Keratinocyte (primary cell): ENCODE results near the gene TCERG1L. TPM values are rescaled to one million over a fixed set of nuclear protein-coding genes. Genes with fewer than 3 reads are reported as not detected.

Source experiments
- DNase-seq: peaks from one replicate; pipeline ENCODE4 v3.0.0-alpha.2; 2011; ENCODE audit warnings: low read depth, missing footprints, low spot score
- FAIRE-seq: peaks from 2 replicates; lab custom pipeline; 2011; peaks lifted over from hg19 to GRCh38; lab: Jason Lieb, UNC
- H2AFZ ChIP-seq: 2 replicates; pipeline ENCODE4 v1.6.0; 2012; ENCODE audit warnings: low read length, control low read depth, inconsistent platforms; ENCODE audit not compliant: control insufficient read depth
- H3K27ac ChIP-seq: 2 replicates; pipeline ENCODE4 v1.5.1; 2011; ENCODE audit warnings: low read length; ENCODE audit not compliant: control insufficient read depth, insufficient read depth
- H3K27me3 ChIP-seq: 3 replicates; pipeline ENCODE4 v1.6.0; 2011; ENCODE audit warnings: low read length; ENCODE audit not compliant: control insufficient read depth, insufficient read depth; ENCODE audit errors: extremely low read depth
- H3K36me3 ChIP-seq, 2 experiments: 2 replicates in 1 of 2; 3 replicates in 1 of 2; pipeline ENCODE4 v1.5.1; 2011; ENCODE audit warnings: low read length in 2 of 2, mild to moderate bottlenecking in 1 of 2; ENCODE audit not compliant: control insufficient read depth in 2 of 2, insufficient read depth in 2 of 2; ENCODE audit errors: extremely low read depth in 1 of 2
- H3K4me1 ChIP-seq: 3 replicates; pipeline ENCODE4 v1.5.1; 2011; ENCODE audit warnings: low read length; ENCODE audit not compliant: control insufficient read depth, insufficient read depth; ENCODE audit errors: extremely low read depth
- H3K4me2 ChIP-seq: 3 replicates; pipeline ENCODE4 v1.6.0; 2011; ENCODE audit warnings: low read depth, low read length; ENCODE audit not compliant: control insufficient read depth, insufficient read depth; ENCODE audit errors: extremely low read depth
- H3K4me3 ChIP-seq, 3 experiments: fragments of 200-600 bp in 1 of 3; sonication (generic) in 1 of 3; 2 replicates in 2 of 3; 3 replicates in 1 of 3; pipeline ENCODE4 v1.5.1; 2011 to 2016; ENCODE audit warnings: low read length in 3 of 3, mild to moderate bottlenecking in 3 of 3, control low read depth in 2 of 3, inconsistent platforms in 1 of 3, low read depth in 1 of 3, mixed read lengths in 1 of 3, mixed run types in 1 of 3, moderate library complexity in 1 of 3; ENCODE audit not compliant: control insufficient read depth in 2 of 3, insufficient read depth in 2 of 3; ENCODE audit errors: extremely low read depth in 1 of 3
- H3K79me2 ChIP-seq: 2 replicates; pipeline ENCODE4 v1.6.0; 2012; ENCODE audit warnings: low read length; ENCODE audit not compliant: control insufficient read depth, insufficient read depth
- H3K9ac ChIP-seq: 3 replicates; pipeline ENCODE4 v1.6.0; 2011; ENCODE audit warnings: low read length; ENCODE audit not compliant: control insufficient read depth, insufficient read depth; ENCODE audit errors: extremely low read depth
- H3K9me1 ChIP-seq: 3 replicates; pipeline ENCODE4 v1.6.0; 2011; ENCODE audit warnings: low read length; ENCODE audit not compliant: control insufficient read depth, insufficient read depth; ENCODE audit errors: extremely low read depth
- H3K9me3 ChIP-seq: 2 replicates; pipeline ENCODE4 v1.5.1; 2012; ENCODE audit warnings: low read depth, low read length; ENCODE audit not compliant: control insufficient read depth
- H4K20me1 ChIP-seq: 3 replicates; pipeline ENCODE4 v1.6.0; 2011; ENCODE audit warnings: low read length; ENCODE audit not compliant: control insufficient read depth, insufficient read depth; ENCODE audit errors: extremely low read depth
- EZH2 ChIP-seq: IDR thresholded peaks from one replicate; pipeline ENCODE4 v1.6.1; 2012; ENCODE audit warnings: inconsistent platforms, mild to moderate bottlenecking, low read length, moderate library complexity
- dilution Hi-C: fragments of 300-500 bp; cut with MboI; formaldehyde crosslinking; loops from one replicate; pipeline ENCODE4 v1.7.0; 2020; ENCODE audit warnings: low sequenced_read_pairs; ENCODE audit not compliant: extremely low pct_ligation_motif_present
- polyA plus RNA-seq, 5 experiments: library from polyadenylated mRNA; depleted of rRNA in 3 of 5; stranded (reverse) in 3 of 5; stranded (forward) in 1 of 5; unstranded in 1 of 5; fragments of >200 nt; gene quantifications; 1 replicate in 1 of 5; 2 replicates in 3 of 5; 3 replicates in 1 of 5; pipeline versions ENCODE4 v1.2.1 to v1.2.3, GENCODE V29; 2011 to 2012; ENCODE audit warnings: missing spikeins in 2 of 5, low read depth in 1 of 5, low replicate concordance in 1 of 5
- TF ChIP-seq, protein P1 (sequence below), 3 experiments: IDR thresholded peaks in 1 of 3; conservative IDR thresholded peaks in 1 of 3; optimal IDR thresholded peaks in 1 of 3; 2 replicates in 2 of 3; 3 replicates in 1 of 3; pipeline versions ENCODE3 to v1.5.1; 2011; ENCODE audit warnings: low read length in 3 of 3, mild to moderate bottlenecking in 3 of 3, moderate library complexity in 2 of 3, control low read depth in 1 of 3, inconsistent platforms in 1 of 3; ENCODE audit not compliant: insufficient read depth in 2 of 3; ENCODE audit errors: extremely low read depth in 1 of 3

Gene TCERG1L
- polyA plus RNA-seq, 1 donor (not counting 4 experiments of a cell fraction or from before 2014, with no cell fraction given): not detected

DNA sequence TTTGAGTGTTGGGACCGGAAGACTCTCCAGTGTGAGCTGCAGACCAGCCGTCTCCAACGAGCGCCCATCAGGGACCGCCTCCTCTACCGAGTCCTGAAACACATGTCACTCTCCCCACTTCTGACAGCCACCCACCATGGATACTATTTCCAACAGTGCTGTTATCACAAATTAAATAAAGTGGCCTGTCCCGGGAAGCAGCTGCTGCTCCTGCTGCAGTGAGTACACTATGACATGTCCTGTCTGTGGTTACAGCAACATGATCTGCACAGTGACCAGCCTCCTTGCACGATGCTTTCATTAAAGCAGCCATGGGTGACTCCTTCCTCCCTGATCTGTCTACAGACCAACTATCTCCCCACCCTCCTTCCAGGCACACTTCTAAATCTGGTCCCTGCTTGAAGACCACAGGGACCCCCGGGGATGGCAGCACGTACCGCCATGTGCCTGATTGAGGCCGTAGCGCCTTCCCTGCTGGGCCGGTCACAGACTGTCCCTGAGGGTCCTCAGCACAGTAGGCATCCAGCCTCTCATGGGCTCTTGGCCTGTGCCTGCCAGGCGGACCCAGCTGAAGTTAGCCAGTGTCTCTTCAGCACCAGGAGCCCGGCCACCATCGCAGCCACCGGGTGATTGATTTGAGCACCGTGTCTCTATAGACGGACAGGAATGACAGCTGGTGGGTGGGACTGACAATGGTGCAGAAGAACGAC, 58.8 kb downstream of the TCERG1L start:
- H3K4me1 ChIP-seq: no peaks in the 10 kb centered on the region
- H3K27ac ChIP-seq: no peak overlapping the region
- H3K9me3 ChIP-seq: peaks cover 16% of the 10 kb centered on the region
- H3K36me3 ChIP-seq: no peaks in the 10 kb centered on the region
- FAIRE-seq (no peak), DNase-seq (no peak)
- H3K27me3 ChIP-seq: no peaks in the 10 kb centered on the region
- H3K4me2 ChIP-seq: no peak overlapping the region
- H3K79me2 ChIP-seq: no peaks in the 10 kb centered on the region
- no peak overlapping the region for H3K9ac ChIP-seq
- dilution Hi-C loops: no loop called here
- H4K20me1 ChIP-seq: no peaks in the 10 kb centered on the region
- no peak overlapping the region for H2AFZ ChIP-seq
- H3K9me1 ChIP-seq: no peaks in the 10 kb centered on the region
- TF ChIP-seq, protein P1, sequence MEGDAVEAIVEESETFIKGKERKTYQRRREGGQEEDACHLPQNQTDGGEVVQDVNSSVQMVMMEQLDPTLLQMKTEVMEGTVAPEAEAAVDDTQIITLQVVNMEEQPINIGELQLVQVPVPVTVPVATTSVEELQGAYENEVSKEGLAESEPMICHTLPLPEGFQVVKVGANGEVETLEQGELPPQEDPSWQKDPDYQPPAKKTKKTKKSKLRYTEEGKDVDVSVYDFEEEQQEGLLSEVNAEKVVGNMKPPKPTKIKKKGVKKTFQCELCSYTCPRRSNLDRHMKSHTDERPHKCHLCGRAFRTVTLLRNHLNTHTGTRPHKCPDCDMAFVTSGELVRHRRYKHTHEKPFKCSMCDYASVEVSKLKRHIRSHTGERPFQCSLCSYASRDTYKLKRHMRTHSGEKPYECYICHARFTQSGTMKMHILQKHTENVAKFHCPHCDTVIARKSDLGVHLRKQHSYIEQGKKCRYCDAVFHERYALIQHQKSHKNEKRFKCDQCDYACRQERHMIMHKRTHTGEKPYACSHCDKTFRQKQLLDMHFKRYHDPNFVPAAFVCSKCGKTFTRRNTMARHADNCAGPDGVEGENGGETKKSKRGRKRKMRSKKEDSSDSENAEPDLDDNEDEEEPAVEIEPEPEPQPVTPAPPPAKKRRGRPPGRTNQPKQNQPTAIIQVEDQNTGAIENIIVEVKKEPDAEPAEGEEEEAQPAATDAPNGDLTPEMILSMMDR (optimal IDR thresholded peaks at IDR 0.05 in 1 of 3, IDR thresholded peaks at IDR 0.05 in 1 of 3, conservative IDR thresholded peaks at IDR 0.05 in 1 of 3; ENCODE audit: extremely low read depth in 1 of 3, insufficient read depth in 2 of 3, low read length in 3 of 3): no peak
- no peak overlapping the region for H3K4me3 ChIP-seq

DNA sequence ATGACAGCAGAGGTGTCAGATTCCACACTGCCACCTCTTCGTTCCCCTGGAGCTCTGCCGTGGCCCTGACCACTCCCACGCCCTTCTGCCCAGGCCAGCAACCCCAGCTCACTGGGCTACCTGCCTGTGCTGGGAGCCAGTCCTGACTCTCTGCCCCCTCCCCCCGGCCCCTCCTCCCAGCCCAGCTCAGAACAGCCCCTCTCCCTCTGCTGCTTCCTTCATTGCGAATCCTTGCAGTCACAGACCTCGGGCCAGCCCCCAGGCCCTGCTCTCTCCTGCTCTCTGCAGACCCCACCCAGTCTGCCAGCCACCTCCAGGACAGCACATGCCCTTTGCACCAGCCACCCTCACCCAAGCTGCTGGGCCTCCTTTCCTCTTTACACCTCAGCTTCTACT, 60.4 kb downstream of the TCERG1L start:
- H3K9me3 ChIP-seq: peaks cover 19% of the 10 kb centered on the region

More for the DNA sequence above, 60.4 kb downstream of the TCERG1L start:
- Histone ChIP-seq H3K79me2 (no peaks in the 10 kb centered on the region), H3K9ac (no peak overlapping the region), H3K4me3 (no peak overlapping the region), H3K4me2 (no peak overlapping the region), H2AFZ (no peak overlapping the region), H3K4me1 (no peaks in the 10 kb centered on the region), H3K9me1 (no peaks in the 10 kb centered on the region), H3K27ac (no peak overlapping the region), H4K20me1 (no peaks in the 10 kb centered on the region), H3K27me3 (no peaks in the 10 kb centered on the region), H3K36me3 (no peaks in the 10 kb centered on the region)
- no peak for DNase-seq
- dilution Hi-C loops: no loop called here
- FAIRE-seq: no peak
- TF ChIP-seq, protein P1 (optimal IDR thresholded peaks at IDR 0.05 in 1 of 3, IDR thresholded peaks at IDR 0.05 in 1 of 3, conservative IDR thresholded peaks at IDR 0.05 in 1 of 3; ENCODE audit: extremely low read depth in 1 of 3, insufficient read depth in 2 of 3, low read length in 3 of 3): no peak
- TF ChIP-seq EZH2: no peak
